Right forelimb (tissue), 1 donor: ENCODE measurements around the gene DCTD.

Experiments used
- DNase-seq: peaks from one replicate; pipeline ENCODE4 v3.0.0-alpha.2; 2018

The DCTD gene

DNA sequence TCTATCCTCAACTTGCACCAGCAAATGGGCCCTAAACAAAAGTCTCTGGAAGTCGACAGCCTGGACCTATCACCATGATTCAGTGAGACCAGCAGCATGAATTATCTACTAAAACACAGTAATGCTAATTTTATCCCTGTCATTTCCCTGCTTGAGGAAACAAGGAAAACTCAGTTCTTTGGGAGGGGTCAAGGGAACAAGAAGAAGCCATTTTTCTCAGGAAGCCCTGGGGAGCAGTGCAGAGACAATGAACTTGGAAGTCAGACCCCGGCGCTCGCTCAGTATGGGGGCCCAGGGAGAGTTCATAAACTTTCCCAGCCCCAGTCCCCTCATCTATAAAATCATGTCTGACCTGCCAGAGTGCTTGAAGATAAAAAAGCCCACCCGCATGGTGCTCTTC, 50.4 kb downstream of the DCTD start:
- DNase-seq, result no peak

DNA sequence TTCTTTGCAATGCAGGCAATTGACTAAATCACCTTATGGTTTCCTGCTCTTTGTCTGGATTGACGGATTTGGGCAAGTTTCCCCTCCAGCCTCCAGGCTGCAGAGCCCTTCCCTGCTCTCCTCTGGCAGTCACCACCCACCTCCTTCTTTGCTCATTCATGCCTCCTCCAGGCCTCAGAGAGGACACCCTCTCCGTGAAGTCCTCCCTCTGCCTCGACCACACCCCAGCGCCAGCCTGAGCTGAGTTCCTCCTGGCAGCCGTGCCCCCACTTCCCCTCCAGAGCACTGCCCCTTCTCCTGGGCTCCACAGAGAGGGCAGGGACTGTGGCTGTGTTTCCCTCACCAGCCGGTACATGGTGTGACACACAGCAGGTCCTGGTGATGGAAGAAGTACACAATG, 53.7 kb downstream of the DCTD start:
- DNase-seq, result no peak

DNA sequence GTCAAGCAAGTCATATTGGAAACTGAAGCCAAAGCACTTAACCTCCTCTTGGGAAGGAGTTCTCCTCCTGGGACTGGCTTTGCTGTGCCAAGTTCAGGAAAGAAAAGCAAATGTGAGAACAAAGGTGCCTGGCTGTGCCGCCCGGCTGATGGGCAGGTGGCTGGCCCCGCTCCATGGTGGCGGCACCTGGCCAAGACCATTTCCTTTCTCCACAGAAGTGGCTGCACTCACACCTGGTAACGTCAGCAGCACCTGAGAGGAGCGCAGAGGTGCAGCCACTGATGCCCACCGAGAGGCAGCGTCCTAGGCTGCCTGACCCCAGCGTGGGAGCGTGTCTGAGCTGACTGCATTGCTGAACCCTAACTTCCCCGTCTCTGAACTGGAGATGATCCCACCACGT, 54.3 kb downstream of the DCTD start:
- DNase-seq, result no peak

DNA sequence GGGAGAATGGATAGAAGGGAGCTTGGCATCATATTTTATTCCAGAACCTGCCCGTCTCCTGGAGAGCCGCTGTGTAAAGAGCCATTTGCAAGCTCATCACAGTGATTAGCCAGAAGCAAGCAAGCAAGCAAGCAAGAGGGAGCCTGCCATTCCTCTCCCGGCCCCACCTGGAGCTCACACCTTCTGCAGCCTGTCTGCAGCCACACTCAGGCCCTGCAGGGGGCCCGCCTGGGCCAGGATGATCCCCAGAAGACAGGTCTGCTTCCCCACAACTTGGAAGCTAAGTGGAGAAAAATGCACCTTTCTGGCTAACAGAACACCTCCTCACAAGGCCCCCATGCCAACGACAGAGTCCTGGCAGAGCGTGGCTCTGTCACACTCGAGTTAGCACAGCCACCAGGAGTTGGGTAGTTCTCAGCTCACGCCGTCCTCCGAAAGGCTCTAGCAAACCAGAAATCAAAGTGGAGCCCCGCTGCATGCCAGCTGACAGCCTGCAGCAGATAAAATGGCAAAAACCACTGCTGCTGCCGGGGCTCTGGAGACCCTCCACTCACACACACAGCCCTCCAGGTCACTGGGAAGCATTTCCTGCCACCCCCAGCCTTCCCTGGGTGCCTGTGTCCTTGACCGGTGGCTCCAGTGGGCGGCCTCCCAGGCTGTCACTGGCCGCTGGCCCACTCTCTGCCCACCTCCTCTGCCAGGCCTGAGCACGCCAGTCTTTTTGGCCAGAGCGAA, 54.9 kb downstream of the DCTD start:
- no peak for DNase-seq

DNA sequence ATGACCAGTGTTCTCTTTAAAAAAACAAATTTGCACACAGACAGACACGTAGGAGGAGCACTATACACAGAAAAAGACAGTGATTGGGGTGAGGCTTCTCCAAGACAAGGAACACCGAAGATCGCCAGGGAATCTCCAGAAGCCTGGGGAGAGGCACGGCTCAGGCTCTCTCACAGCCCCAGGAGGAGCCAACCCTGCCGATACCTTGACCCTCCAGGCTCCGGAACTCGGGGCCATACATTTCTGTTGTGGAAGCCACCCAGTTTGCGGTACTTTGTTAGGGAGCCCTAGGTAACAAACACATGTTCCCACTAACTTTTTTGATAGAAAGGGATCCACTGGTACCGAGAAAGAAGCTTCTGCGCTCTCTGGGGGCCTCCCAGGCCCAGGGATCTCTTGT, 55.8 kb downstream of the DCTD start:
- DNase-seq, result no peak

DNA sequence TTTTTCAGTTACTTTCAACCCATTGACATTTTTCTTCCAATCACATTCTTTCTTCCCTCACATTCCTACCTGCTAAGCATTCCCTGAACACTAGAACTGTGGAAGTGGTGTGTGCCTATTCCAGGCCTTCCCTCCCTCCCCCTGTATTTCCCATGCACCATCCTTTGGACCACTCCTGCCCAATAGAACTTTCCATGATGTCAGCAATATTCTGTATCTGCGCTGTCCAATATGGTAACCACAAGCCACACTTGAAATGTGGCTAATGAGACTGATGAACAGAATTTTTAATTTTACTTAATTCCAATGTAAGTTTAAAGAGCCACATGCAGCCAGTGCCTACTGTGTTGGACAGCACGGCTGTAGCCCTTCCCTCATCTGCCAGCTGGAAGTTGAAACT, 57.5 kb downstream of the DCTD start:
- DNase-seq, result no peak

DNA sequence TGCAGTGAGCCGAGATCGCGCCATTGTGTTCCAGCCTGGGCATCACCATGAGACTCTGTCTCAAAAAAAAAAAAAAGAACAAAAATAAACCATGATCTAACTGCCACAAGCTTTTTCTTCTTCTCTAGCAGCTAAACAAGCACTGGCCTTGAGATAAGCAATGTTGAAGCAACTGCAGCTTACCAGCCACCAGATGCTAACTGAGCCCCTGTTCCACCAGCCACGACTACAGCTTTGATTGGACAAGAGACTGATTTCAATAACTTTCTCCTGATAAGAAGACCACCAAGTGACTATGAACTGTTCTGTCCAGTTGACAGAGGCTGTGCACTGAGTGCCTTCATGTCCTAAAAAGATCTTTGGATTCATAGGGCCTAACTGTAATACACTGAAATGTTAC, 58.5 kb downstream of the DCTD start:
- no peak for DNase-seq

DNA sequence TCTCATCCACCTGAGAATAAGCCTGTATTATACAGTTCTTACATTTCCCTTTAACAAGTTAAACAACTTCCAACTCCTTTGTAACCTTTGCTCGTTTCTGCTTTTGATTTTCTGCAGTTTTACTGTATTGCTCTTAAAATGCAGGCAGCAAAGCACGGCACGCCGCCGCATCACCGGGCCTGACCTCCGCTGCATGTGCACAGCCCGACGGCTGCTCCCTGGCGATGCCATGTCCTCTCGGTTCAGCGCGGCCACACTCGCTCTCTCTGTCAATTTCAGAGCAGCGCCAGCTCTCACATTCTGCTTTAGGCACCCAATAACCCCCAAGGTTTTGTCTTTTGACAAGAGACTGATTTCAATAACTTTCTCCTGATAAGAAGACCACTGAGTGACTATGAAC, 60.3 kb downstream of the DCTD start:
- DNase-seq, result no peak

DNA sequence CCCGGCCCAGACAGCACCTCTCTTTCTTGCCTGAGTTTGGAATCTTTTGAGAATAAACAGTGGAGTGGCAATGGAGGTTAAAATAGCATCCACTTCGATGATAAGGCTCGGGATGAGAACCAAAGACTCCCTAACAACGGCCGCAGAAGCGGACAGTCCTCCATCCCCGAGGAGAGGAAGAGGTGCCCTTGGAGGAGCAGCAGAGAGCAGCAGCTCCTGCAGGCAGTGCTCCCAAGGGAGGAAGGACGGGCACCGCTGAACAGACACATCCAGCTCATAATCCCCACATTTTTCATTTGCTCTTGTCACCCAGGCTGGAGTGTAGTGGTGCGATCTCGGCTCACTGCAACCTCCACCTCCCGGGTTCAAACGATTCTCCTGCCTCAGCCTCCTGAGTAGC, 61.3 kb downstream of the DCTD start:
- DNase-seq, result no peak

DNA sequence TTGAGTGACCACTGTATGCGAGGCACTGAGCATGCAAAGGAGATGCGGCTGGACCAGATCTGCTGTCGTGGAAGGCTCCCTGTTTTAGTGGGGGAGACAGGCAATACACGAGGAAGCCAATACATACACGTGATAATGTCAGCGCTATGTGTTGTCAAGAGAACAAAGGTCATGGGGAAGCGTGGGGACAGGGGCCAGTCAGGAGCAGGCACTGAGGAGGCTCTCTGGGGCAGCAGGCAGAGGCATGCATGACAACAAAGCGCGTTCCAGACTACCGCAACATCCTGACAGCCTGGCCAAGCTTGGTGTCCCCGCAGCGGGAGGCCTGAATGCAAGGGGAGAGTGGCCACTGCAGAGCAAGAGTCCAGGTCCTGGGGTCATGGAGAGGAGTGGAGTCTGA, 61.9 kb downstream of the DCTD start:
- no peak for DNase-seq

DNA sequence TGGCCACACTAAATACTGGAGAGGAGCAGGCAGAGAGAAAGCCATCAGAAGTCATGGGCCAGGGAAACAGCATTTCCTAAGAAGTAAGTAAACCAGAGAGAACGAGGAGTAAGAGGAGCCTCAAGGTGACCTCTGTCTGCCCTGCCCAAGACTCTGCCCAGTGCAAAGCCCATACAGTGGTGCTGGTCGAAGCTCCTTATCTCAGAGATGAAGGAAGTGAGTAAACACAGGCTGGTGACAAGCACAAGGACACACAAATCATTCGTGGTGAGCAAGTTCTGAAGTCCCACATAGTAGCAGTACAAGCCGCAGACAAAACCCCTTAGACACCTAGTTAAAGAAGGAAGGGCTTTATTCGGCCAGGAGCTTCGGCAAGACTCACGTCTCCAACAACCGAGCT, 62.7 kb downstream of the DCTD start:
- no peak for DNase-seq

DNA sequence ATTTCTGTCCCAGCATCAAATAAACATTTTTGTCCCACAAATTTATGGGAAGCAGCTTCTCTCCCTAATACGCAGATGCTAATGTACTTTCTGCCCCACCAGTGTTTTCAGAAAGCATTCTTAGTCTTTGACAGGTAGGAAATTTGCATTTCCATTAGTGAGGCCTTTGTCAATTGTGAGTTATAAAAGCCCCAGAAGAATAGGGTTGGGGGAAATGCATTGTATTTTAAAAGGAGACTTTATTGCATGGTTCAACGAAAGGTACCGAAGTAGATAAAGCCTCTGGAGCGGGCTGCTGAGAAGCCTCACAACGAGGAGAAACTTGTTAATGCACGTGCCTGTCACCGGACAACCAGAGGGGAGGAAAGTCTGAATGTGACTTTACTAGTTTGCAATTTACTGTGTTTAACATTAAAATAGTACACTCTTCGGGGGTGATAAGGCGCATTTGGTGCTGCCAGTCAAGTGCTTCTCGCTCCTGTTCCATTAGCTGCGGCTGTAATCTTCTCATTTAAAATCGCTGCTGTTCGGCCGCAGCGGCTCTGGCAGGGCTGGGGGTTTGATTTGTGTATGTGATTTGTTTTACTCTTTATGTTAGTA, 63.4 kb downstream of the DCTD start:
- no peak for DNase-seq

DNA sequence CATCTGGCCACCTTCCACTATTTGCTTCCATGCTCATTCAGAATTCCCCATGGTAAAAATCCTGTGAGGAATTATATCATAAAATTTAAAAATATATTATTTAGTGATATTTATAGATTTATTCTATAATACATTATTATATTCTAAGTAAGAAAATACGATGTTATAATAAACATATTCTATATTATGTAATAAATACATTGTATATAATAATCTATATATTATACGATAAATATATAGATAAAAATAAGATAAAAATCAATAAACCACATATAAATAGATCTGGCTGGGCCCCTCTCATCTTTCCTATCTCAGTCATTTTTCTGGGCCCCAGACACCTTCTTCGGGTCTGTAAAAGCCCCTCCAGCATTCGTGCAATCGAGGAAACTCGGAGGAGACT, 68.5 kb downstream of the DCTD start:
- DNase-seq, result no peak

DNA sequence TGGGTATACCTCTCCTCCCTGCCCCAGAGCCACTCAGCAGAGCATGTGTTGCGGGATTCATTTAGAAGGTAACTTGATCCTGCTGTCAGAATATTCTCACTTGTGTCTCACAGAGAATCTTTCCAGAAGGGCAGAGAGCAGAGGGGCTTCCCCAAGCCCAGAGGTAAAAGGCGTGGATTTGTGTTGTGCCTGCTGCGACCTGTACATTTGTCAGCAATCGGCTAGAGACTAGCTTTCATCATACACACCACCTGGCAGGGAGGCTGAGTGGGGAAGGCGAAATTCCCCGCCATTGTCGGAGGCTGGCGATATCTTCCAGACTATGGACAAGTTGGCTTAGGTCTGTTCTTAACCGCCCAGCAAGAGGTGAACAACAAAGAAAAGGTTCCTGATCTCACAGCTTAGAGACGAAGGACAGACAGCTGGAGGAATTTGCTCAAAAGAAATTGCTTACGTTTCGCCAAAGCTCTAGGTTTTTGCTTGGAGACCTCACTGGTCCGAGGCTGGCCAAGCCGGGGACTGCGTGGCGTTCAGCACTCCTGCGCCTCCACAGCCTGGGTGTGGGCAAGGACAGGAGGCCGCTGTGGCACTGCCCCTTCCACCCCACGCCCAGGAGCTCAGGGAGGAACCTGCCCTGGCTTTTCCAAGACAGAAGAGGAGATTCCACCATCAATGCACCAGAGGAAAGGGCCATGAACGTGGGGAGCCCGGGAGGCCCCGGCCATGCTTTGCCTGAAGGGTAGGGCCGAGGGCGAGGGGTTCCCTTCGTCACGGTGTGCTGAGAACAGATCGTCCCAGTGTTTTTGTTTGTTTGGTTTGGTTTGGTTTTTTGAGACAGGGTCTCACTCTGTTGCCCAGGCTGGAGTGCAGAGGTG, 69.4 kb downstream of the DCTD start:
- DNase-seq, result no peak

DNA sequence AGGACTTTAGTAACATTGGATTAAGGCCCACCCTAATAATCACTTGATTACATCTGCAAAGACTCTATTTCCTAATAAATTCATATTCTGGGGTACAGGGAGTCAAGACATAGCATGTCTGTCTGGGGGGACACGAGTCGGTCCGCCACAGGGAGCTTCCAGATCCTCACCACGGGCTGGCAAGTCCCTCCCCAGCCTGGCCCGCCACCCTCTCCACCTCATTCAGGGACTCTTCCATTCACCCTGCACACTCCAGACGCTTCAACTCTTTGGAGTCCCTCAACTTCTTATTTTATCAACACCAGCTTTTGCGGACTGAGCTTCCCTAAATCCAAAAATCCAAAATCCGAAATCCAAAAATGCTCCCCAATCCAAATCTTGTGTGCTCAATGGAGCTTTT, 71.2 kb downstream of the DCTD start:
- DNase-seq, result no peak

DNA sequence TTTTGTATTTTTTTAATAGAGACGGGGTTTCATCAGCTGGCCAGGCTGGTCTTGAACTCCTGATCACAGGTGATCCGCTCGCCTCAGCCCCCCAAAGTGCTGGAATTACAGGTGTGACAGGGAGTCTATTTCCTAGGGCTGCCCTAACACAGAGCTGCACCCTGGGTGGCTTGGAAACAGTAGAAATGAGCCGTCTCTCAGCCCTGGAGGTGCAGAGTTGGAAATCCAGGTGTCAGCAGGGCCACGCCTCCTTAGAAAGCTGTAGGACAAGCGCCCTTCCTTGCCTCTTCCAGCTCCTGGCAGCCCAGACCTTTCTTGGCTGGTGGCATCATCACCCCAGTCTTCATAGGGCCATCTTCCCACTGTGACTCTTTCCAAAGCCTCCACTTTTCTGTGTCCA, 71.6 kb downstream of the DCTD start:
- DNase-seq, result no peak

DNA sequence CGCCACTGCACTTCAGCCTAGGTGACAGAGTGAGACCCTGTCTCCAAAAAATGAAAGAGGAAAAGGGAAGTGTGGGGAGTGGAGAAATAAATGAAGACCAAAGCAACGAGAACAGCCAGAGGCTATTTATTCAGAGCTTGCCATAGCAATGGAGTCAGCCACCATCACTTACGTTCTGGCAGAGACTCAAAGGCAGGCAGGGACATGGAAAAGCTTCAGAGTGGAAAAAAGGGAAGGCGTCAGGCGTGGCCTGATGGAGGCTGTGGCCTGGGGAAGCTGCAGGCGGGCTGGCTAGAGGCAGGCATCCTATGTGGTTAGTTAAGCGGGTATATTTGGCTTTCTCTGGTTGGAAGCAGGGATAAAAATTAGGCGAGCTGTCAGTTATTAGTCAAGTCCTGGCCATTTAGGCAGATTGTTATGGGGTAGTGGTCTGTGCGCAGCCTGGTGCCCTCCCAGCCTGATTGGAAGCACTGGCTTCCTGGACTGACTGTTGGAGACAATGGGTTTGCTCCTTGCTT, 73.3 kb downstream of the DCTD start:
- no peak for DNase-seq

DNA sequence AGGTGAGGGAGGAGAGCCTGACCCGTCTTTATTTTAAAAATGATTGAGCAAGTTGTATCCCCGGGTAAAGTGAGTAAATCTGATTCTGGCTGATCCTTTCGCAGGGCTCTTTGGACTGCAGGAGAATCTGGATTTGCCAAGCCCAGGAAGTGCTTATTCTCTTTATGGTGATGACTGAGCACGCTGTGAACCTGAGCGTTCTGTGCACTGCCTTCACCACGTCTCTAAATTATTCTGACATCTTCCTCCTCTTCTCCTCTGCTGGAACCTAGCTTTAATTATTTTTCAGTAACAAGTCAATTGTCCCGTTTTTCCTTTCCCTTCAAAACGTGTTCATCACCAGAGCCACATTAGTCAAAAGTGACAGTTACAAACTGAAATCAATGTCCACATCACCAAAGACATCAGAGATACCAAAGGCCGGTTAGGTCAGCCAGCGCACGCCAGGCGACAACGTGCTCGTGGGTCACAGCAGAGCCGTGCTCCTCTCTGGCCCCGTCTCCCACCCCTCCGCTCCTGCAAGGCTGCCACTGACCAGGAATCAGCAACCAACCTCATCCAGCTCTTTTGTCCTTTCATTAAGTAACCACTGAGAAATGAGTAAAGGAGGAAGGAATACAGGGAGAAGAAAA, 74.3 kb downstream of the DCTD start:
- DNase-seq, result no peak

DNA sequence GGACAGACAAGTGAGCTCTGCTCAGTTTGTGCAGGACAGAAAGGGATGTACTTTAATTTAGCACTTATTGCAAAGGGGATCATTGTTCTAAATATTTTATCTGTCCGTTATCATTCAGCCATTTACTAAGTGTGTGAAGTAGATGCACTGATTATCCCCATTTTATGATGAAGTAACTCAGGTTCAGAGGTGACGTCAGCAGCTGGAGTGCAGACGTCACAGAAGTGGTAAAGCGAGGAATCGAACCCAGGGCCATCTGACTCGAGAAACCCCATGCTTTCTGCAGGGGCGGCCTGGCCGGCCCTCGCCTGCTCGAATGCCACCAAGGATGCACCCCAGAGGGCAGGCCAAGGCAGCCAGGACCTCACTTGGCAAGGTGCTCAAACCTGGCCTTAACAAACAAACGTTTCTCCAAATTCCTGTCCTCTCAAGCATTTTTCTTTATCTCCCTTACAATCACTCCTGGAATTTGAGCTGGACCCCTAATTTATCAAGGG, 75.0 kb downstream of the DCTD start:
- no peak for DNase-seq

DNA sequence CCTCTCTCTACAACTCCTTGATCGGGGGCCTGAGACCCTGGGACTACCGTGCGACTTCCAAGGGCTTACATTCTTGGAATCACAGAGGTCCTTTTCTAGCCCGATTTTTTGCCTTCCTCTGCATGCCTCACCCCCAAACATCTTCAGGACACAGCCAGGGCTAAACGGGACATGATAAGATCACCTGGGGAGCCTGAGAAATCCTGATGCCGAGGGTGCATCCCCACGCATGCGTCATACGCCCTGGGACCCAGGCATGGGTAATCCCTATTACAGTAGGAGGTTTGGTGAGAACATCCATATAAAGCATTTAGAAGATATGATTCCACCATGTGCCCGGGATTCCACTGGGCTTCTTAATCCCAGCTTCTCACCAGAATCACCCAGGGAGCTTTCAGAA, 77.1 kb downstream of the DCTD start:
- DNase-seq, result no peak
